Stimulated activated CD4-positive, alpha-beta T cell treated with anti-CD3 and anti-CD28 coated beads, Interleukin-4, amount 100 ng/mL, for 48 hours (primary cell): ENCODE measurements around the gene POU2F1.
"Not testable (repeated sequence)": the region's sequence is repeated elsewhere in the genome, so short reads cannot be mapped to it uniquely, and the experiment has no call there.

ENCODE experiments used
- DNase-seq, 2 donors: peaks; one replicate each; pipeline ENCODE4 v3.0.0-alpha.2; 2020; ENCODE audit warnings: low read depth in 2 of 2

POU2F1 gene

DNA sequence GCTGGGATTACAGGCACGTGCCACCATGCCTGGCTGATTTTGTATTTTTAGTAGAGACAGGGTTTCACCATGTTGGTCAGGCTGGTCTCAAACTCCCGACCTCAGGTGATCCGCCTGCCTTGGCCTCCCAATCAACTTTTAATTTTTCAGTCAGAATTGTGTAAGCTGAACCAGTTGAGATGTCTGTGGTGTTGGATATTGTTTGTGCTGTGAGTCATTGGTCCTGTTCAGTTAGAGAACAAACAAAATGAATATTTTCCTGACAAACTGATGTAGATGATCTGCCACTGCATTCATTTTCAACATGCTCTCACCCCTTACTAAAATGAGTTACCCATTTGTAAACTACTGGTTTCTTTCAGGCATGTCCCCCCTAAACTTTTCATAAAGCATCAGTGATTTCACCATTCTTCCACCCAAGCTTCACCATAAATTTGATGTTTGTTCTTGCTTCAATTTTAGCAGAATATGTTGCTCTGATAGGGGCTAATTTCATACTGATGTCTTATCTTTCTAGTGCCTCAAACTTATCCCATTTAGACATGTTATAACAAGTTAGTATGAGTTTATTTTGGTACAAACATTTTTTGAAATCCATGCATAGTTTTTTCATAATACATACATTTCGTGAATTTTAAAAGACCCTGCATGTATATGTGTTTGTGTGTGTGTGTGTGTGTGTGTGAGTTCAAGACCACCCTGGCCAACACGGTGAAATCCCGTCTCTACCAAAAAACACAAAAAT lies 15.2 kb upstream of the POU2F1 start:
- not testable (repeated sequence) for DNase-seq

DNA sequence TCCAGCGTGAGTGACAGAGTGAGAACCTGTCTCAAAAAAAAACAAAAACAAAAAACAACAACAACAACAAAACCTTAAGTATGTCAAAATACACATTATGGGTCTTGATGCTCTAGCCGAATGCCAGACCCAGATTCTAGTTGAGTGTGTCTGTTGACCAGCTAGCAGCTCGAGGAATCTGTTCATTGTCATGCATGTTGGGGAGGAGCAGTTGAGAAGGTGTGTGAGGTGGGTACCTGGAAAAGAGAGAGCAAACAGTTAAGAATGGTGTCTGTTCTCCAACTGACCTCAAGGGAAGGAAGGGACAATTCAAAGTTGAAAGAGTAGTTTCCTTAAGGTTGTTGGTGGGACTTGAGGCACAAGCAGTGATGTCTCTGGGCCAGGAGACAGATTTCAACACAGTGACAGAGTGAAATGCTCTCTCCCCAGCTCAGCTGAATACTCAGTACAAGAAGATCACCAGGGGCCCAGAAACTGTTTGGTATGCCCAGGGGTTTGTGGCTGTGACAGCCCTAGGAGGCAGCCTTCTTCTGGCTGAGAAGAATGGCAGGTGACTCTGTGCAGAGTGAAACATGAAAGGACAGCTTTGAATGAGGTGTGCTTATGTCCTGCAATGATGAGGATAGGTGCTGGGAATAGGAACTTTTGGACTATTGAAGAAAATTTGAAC lies 14.4 kb upstream of the POU2F1 start:
- DNase-seq: no peak

- no peak for DNase-seq
These were observed 12.6 kb upstream of the POU2F1 start for GRCh38 chr1:167207940-167208623.

GRCh38 chr1:167208624-167208976 lies 12.1 kb upstream of the POU2F1 start:
- DNase-seq: no peak

DNA sequence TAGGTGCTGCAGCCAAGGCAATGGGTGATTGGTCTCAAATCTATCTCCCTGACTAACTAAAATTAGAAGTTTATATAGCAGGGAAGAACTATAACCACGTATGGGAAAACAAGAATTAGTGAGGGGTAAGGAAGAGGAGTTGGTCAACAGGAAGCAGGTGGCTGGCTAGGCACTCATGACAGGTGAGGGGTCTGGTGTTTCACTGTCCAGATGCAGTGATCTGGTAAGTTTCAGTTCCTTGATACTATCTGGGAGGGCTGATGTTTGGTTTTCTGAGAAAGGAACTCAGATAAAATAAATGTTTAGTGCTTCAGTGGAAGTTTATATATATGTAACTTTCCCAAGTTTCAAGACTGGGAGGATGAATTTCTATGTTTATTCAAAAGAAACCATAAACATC lies 11.6 kb upstream of the POU2F1 start:
- no peak for DNase-seq

DNA sequence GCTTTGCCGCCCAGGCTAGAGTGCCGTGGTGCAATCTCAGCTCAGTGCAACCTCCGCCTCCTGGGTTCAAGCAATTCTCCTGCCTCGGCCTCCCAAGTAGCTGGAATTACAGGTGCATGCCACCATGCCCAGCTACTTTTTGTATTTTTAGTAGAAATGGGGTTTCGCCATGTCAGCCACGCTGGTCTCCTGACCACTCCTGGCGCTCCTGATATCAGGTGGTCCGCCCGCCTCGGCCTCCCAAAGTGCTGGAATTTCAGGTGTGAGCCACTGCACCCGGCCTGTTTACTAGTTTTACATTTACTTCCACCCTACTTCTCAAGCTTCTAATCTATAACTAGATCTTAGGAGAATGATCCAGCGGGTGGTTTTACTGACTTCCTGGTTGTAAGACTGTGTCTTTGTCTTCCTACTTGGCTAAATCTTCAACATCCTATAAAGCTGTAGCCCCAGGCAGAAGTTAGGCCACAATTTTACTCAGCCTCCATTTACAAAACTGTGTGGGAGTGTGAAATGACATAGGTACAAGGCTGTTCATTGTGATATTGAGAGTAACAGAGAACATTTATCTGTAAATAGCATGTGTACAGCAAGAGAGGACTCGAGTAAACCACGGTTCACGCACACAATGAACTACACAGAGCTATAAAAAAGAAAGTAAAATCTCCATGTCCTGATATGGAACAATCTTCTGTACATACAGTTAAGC lies 9.6 kb upstream of the POU2F1 start:
- DNase-seq: no peak

GRCh38 chr1:167212025-167212424 lies 8.7 kb upstream of the POU2F1 start:
- no peak for DNase-seq

GRCh38 chr1:167216809-167217208 lies 3.9 kb upstream of the POU2F1 start:
- DNase-seq: no peak

DNA sequence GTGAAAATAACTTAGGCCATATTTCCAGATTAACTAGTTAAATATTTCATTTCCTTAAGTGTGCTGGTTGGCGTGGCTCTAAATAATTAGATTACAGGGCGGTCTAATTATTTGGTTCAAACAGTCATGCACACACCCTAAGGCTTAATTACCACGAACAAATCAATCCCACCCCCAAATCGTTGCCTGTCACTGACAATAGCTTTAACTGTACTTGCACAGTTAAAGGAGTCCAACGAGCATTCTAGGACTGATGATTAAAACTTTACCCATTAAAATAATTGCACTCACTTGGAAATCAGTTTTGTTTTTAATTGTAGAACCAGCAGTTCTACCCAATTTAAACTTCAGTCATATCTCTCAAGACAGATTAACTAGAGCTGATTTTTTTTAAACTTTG lies 1.5 kb upstream of the POU2F1 start:
- no peak for DNase-seq

- DNase-seq: peak; percentile 83 to 85
These were observed 795 bp upstream of the POU2F1 start for GRCh38 chr1:167219646-167220536.

DNA sequence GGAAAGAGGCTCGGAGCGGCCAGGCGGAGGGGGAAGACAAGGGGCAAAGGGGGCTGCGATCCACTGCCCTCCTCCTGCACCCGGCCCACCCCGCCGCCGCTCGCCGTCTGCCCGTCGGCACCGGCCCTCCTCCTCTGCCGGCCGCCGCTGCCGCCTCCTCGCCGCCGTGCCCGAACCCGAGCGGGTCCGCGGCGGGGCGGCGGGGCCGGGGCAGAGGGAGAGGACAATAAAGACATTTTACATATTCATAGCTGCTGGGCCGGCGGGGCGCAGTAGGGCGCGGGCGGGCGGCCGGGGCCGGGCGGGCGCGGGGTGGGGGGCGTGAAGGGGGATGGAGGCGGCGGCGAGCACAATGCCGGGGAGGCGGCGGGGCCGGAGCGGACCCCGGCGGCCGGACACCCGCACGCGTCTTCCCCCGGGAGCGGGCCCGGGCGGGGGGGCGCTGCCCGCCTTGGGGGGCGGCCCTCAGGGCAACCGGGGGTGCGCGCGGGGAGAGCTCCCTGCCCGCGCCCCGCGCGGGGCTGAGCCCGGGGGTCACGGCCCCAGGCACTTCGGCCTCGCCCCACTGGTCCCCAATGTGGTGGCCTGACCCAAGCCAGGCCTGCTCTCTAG lies 546 bp downstream of the POU2F1 start:
- peak in 1 of 2 donors; percentile 11 for DNase-seq

GRCh38 chr1:167221738-167222610 lies 1.3 kb downstream of the POU2F1 start:
- DNase-seq: peak; percentile 40 to 60

- no peak for DNase-seq
These were observed 2.7 kb downstream of the POU2F1 start for GRCh38 chr1:167223144-167224103.

DNA sequence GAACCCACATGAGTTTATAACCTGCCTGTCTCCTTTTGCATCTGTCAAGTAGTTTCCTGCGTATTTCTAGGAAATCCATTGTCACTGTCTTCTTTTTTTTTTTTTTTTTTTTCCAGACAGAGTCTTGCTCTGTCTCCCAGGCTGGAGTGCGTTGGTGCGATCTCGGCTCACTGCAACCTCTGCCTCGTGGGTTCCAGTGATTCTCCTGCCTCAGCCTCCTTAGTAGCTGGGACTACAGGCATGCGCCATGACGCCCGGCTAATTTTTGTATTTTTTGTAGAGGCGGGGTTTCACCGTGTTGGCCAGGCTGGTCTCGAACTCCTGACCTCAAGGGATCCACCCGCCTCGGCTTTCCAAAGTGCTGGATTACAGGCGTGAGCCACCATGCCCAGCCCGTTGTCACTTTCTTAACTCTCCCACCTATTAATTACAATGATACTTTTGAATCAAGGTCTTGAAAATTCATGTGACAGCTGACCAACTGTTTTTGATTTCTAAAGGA lies 4.1 kb downstream of the POU2F1 start:
- not testable (repeated sequence) for DNase-seq

DNA sequence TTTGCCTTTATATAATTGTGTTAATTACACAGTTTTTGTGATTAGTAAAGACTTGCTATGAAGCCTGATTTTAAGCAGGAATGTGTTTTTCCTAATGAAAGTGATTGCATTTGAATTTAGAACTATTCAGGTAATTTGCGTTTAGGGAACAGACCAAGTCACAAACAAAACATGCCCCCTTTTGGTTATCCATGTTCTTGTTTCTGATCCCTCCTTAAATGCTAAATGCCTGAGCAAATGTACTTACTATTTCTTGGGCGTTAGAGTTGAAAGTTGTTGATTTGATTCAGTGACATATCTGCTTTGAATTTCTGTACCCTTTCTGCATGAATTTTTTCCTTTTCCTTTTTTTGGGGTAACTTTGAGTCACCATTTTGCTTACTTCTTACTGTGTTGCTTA lies 5.2 kb downstream of the POU2F1 start:
- DNase-seq: no peak

DNA sequence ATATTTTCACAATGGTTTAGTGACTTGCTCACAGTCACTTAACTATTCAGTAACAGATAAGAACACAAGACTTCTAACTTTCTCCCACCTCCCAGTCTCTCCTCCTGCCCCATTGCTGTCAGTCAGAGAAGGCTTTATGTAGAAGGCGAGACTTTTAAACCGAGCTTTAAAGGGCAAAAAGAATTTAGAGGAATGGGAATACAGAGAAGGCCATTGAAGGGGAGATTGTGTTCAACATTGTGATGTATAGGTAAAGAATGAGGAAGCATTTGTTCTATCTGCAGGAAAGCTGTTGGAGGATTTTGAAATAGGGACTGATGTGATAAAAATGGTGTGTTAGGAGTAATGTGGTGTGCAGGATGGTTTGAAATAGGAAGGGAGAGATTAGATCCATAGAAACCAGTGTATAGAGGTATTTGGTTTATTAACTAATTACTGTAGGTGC lies 7.3 kb downstream of the POU2F1 start:
- no peak for DNase-seq

- DNase-seq: no peak
These were observed 9.2 kb downstream of the POU2F1 start for GRCh38 chr1:167229719-167230385.

GRCh38 chr1:167230437-167230836 lies 9.8 kb downstream of the POU2F1 start:
- no peak for DNase-seq
